IMR-90 (cell line): ENCODE measurements around the gene MAD2L2. TPM values are rescaled to one million over a fixed set of nuclear protein-coding genes. Genes with fewer than 3 reads are reported as not detected.

Experiments used
- ATAC-seq: fragments of 200-7000 bp; cut with Tn5 transposase; 2 replicates; pipeline ENCODE4 v1.9.1; 2020; ENCODE audit warnings: low read depth, mild to moderate bottlenecking, moderate library complexity
- BruUV-seq: library from RNA; stranded (reverse); fragments of 400-500 nt; replicated peaks from 2 replicates; lab custom pipeline; 2021; lab: Mats Ljungman, UMichigan
- CTCF ChIA-PET: fragments of 300-600 bp; formaldehyde crosslinking; extraction: SDS; loops from one replicate; lab custom pipeline; 2021; ENCODE audit warnings: antibody characterized with exemption; lab: Yijun Ruan, JAX
- POLR2A ChIA-PET: fragments of 300-600 bp; sonication (Branson Sonifier 250); formaldehyde crosslinking; loops from one replicate; lab custom pipeline; 2022; ENCODE audit warnings: antibody characterized with exemption; ENCODE audit not compliant: unreplicated experiment; lab: Charles Lee
- DNase-seq: peaks from one replicate; pipeline ENCODE4 v3.0.0; 2013
- H2AFZ ChIP-seq: replicated peaks from 2 replicates; pipeline ENCODE3; 2013; ENCODE audit warnings: low read length, mild to moderate bottlenecking; ENCODE audit not compliant: poor library complexity
- H2AK5ac ChIP-seq: 2 replicates; pipeline ENCODE4 v1.6.1; 2013; ENCODE audit warnings: low read depth, low read length, inconsistent platforms
- H2AK9ac ChIP-seq: replicated peaks from 2 replicates; pipeline ENCODE3; 2013; ENCODE audit warnings: mild to moderate bottlenecking, low read depth, low read length, moderate library complexity; ENCODE audit not compliant: poor library complexity
- H2BK120ac ChIP-seq: 2 replicates; pipeline ENCODE4 v1.6.1; 2013; ENCODE audit warnings: low read depth, low read length, inconsistent platforms
- H2BK15ac ChIP-seq: 3 replicates; pipeline ENCODE4 v1.6.1; 2013; ENCODE audit warnings: low read depth, low read length, inconsistent platforms
- H2BK20ac ChIP-seq: 2 replicates; pipeline ENCODE4 v1.6.1; 2013; ENCODE audit warnings: low read depth, mild to moderate bottlenecking, inconsistent platforms, low read length, moderate library complexity
- H2BK5ac ChIP-seq: 2 replicates; pipeline ENCODE4 v1.6.1; 2013; ENCODE audit warnings: mild to moderate bottlenecking, low read depth, low read length, inconsistent platforms; ENCODE audit not compliant: poor library complexity, severe bottlenecking
- H3K14ac ChIP-seq: replicated peaks from 2 replicates; pipeline ENCODE4 v1.6.1; 2013; ENCODE audit warnings: low read depth, low read length, inconsistent platforms
- H3K18ac ChIP-seq: 2 replicates; pipeline ENCODE4 v1.6.1; 2013; ENCODE audit warnings: low read depth, low read length, control low read depth
- H3K23ac ChIP-seq: 2 replicates; pipeline ENCODE4 v1.6.1; 2013; ENCODE audit warnings: low read depth, low read length, inconsistent platforms
- H3K27ac ChIP-seq: 2 replicates; pipeline ENCODE4 v1.5.1; 2013; ENCODE audit warnings: mild to moderate bottlenecking, control low read depth, low read length; ENCODE audit not compliant: insufficient read depth
- H3K27me3 ChIP-seq: 2 replicates; pipeline ENCODE4 v1.6.1; 2013; ENCODE audit warnings: low read length; ENCODE audit not compliant: control insufficient read depth, insufficient read depth
- H3K36me3 ChIP-seq: 2 replicates; pipeline ENCODE4 v1.6.1; 2013; ENCODE audit warnings: low read length, mixed read lengths; ENCODE audit not compliant: control insufficient read depth, insufficient read depth
- H3K4ac ChIP-seq: 2 replicates; pipeline ENCODE4 v1.6.1; 2013; ENCODE audit warnings: low read depth, low read length, inconsistent platforms
- H3K4me1 ChIP-seq: 2 replicates; pipeline ENCODE4 v1.6.1; 2013; ENCODE audit warnings: low read length, mixed read lengths; ENCODE audit not compliant: control insufficient read depth, insufficient read depth
- H3K4me2 ChIP-seq: 2 replicates; pipeline ENCODE4 v1.6.1; 2013; ENCODE audit warnings: low read depth, mild to moderate bottlenecking, control low read depth, low read length, moderate library complexity
- H3K4me3 ChIP-seq: 2 replicates; pipeline ENCODE4 v1.5.1; 2013; ENCODE audit warnings: low read depth, mild to moderate bottlenecking, control low read depth, low read length, moderate library complexity; ENCODE audit not compliant: insufficient read depth
- H3K56ac ChIP-seq: 2 replicates; pipeline ENCODE4 v1.6.1; 2013; ENCODE audit warnings: low read length, inconsistent platforms; ENCODE audit not compliant: insufficient read depth; ENCODE audit errors: extremely low read depth
- H3K79me1 ChIP-seq, 2 experiments: 2 replicates each; pipeline ENCODE4 v1.6.1; 2013; ENCODE audit warnings: low read length in 2 of 2, inconsistent platforms in 1 of 2, low read depth in 1 of 2
- H3K9ac ChIP-seq: 2 replicates; pipeline ENCODE4 v1.6.1; 2013; ENCODE audit warnings: low read depth, low read length, control low read depth
- H3K9me1 ChIP-seq: 2 replicates; pipeline ENCODE4 v1.6.1; 2013; ENCODE audit warnings: low read length, inconsistent platforms; ENCODE audit not compliant: insufficient read depth
- H3K9me3 ChIP-seq: 2 replicates; pipeline ENCODE4 v1.6.1; 2013; ENCODE audit warnings: low read length; ENCODE audit not compliant: control insufficient read depth, insufficient read depth
- H4K20me1 ChIP-seq: 2 replicates; pipeline ENCODE4 v1.6.1; 2013; ENCODE audit warnings: low read length, inconsistent platforms; ENCODE audit not compliant: insufficient read depth
- H4K5ac ChIP-seq: 2 replicates; pipeline ENCODE4 v1.6.1; 2013; ENCODE audit warnings: mild to moderate bottlenecking, low read depth, low read length, control low read depth
- H4K8ac ChIP-seq, 2 experiments: 2 replicates each; pipeline ENCODE4 v1.6.1; 2013; ENCODE audit warnings: low read depth in 2 of 2, low read length in 2 of 2, control low read depth in 1 of 2, inconsistent platforms in 1 of 2
- H4K91ac ChIP-seq: 2 replicates; pipeline ENCODE4 v1.6.1; 2013; ENCODE audit warnings: low read depth, low read length, inconsistent platforms; ENCODE audit not compliant: insufficient read depth
- BHLHE40 ChIP-seq: fragments of 150-350 bp; IDR thresholded peaks from 2 replicates; pipeline ENCODE4 v1.6.1; 2016; ENCODE audit warnings: mild to moderate bottlenecking, low read depth, low read length
- CEBPB ChIP-seq: IDR thresholded peaks from 2 replicates; pipeline ENCODE4 v1.6.1; 2012; ENCODE audit warnings: low read depth, low read length, improper control_type of control experiment
- CHD1 ChIP-seq: IDR thresholded peaks from 2 replicates; pipeline ENCODE4 v1.6.1; 2012; ENCODE audit warnings: low read depth, low read length, improper control_type of control experiment
- CTCF ChIP-seq: conservative IDR thresholded peaks from 2 replicates; pipeline ENCODE4 v1.5.1; 2012; ENCODE audit warnings: mild to moderate bottlenecking, low read depth, low read length, improper control_type of control experiment
- ELK1 ChIP-seq: fragments of 150-350 bp; IDR thresholded peaks from 2 replicates; pipeline ENCODE4 v1.6.1; 2016; ENCODE audit warnings: low read depth, mild to moderate bottlenecking, low read length, moderate library complexity, borderline replicate concordance
- FOS ChIP-seq: fragments of 150-350 bp; IDR thresholded peaks from 2 replicates; pipeline ENCODE4 v1.6.1; 2016; ENCODE audit warnings: low read depth, low read length
- MAFK ChIP-seq: IDR thresholded peaks from 2 replicates; pipeline ENCODE4 v1.6.1; 2012; ENCODE audit warnings: low read depth, low read length, improper control_type of control experiment
- MAZ ChIP-seq: IDR thresholded peaks from 2 replicates; pipeline ENCODE4 v1.6.1; 2012; ENCODE audit warnings: low read depth, mild to moderate bottlenecking, low read length, improper control_type of control experiment, moderate library complexity, borderline replicate concordance
- MXI1 ChIP-seq: IDR thresholded peaks from 2 replicates; pipeline ENCODE4 v1.6.1; 2012; ENCODE audit warnings: low read depth, mild to moderate bottlenecking, low read length, moderate library complexity, borderline replicate concordance
- NFE2L2 ChIP-seq: fragments of 150-350 bp; IDR thresholded peaks from 2 replicates; pipeline ENCODE4 v1.6.1; 2016; ENCODE audit warnings: low read depth, mild to moderate bottlenecking, low read length
- POLR2A ChIP-seq: IDR thresholded peaks from 2 replicates; pipeline ENCODE4 v1.6.1; 2012; ENCODE audit warnings: mild to moderate bottlenecking, low read depth, low read length
- RAD21 ChIP-seq: IDR thresholded peaks from 2 replicates; pipeline ENCODE4 v1.6.1; 2012; ENCODE audit warnings: low read length, improper control_type of control experiment
- RCOR1 ChIP-seq: IDR thresholded peaks from 2 replicates; pipeline ENCODE4 v1.6.1; 2012; ENCODE audit warnings: mild to moderate bottlenecking, low read length, improper control_type of control experiment; ENCODE audit not compliant: insufficient replicate concordance
- RFX5 ChIP-seq: IDR thresholded peaks from 2 replicates; pipeline ENCODE4 v1.8.0; 2012; ENCODE audit warnings: low read depth, mild to moderate bottlenecking, low read length, moderate library complexity
- SMC3 ChIP-seq: fragments of 150-350 bp; IDR thresholded peaks from 2 replicates; pipeline ENCODE4 v1.6.1; 2016; ENCODE audit warnings: low read depth, mild to moderate bottlenecking, antibody characterized with exemption, low read length, moderate library complexity
- USF2 ChIP-seq: fragments of 150-350 bp; IDR thresholded peaks from 2 replicates; pipeline ENCODE4 v1.6.1; 2017; ENCODE audit warnings: mild to moderate bottlenecking, antibody characterized with exemption, low read length, low read depth
- WGBS, 2 experiments: methylation state at CpG; one replicate each; pipeline versions ENCODE4 v1.1.5 to v1.1.7; 2013; ENCODE audit warnings: missing lambda C conversion rate in 2 of 2; ENCODE audit not compliant: insufficient read length in 1 of 2; ENCODE audit errors: extremely low coverage in 2 of 2; 5-methylcytosine and 5-hydroxymethylcytosine counted together
- dilution Hi-C: fragments of 300-500 bp; cut with HindIII; formaldehyde crosslinking; loops from one replicate; pipeline ENCODE4 v1.14.3; 2018; ENCODE audit warnings: low sequenced_read_pairs; ENCODE audit not compliant: unreplicated experiment
- in situ Hi-C: fragments of 300-500 bp; cut with MboI; formaldehyde crosslinking; loops from 3 replicates; pipeline ENCODE4 v1.14.3; 2019; ENCODE audit warnings: low sequenced_read_pairs, inconsistent platforms, mixed read lengths
- intact Hi-C: fragments of 100-400 bp; cut with micrococcal nuclease; formaldehyde crosslinking; loops from 2 replicates; pipeline ENCODE4 v1.10.0; 2022
- polyA plus RNA-seq, 3 experiments: library from polyadenylated mRNA; depleted of rRNA; stranded (reverse); fragments of >200 nt; gene quantifications; 2 replicates each; pipeline ENCODE4 v1.2.3, GENCODE V29; 2012; ENCODE audit warnings: low replicate concordance in 1 of 3
- total RNA-seq: library from RNA; depleted of rRNA; stranded (reverse); fragments of >200 nt; gene quantifications from 2 replicates; pipeline ENCODE4 v1.2.3, GENCODE V29; 2012

Gene MAD2L2
- total and polyA plus RNA-seq, 2 of the 4 experiments (the other 2 are of a cell fraction): 44.6 to 70.9 TPM

GRCh38 chr1:11649237-11649623, 31.7 kb downstream of the MAD2L2 start:
- Histone ChIP-seq H2BK120ac (no peak overlapping the region), H2BK5ac (no peak overlapping the region), H4K5ac (no peak overlapping the region), H3K18ac (no peak overlapping the region), H3K4me3 (no peak overlapping the region), H3K27me3 (peaks cover 24% of the 10 kb centered on the region), H3K23ac (no peak overlapping the region), H3K4me2 (no peak overlapping the region), H3K14ac (no peak overlapping the region), H3K36me3 (no peaks in the 10 kb centered on the region), H3K56ac (no peak overlapping the region), H2BK15ac (no peak overlapping the region), H3K27ac (no peak overlapping the region), H3K4me1 (no peaks in the 10 kb centered on the region; the same call in 1 of the 2 replicates), H3K4ac (no peak overlapping the region), H3K9ac (no peak overlapping the region), H2AFZ (no peak overlapping the region), H4K91ac (no peak overlapping the region), H2AK5ac (no peak overlapping the region), H4K20me1 (no peaks in the 10 kb centered on the region; the same call in 1 of the 2 replicates), H3K9me1 (no peaks in the 10 kb centered on the region), H3K9me3 (no peaks in the 10 kb centered on the region), H3K79me1 (no peaks in the 10 kb centered on the region), H4K8ac (no peak overlapping the region), H2AK9ac (no peak overlapping the region), H2BK20ac (no peak overlapping the region)
- WGBS, 2 experiments: no CpG with 5 or more reads among the region's 9 CpGs
- ATAC-seq (no peak), DNase-seq (no peak)
- BruUV-seq: no TSS peak
- in situ Hi-C loops (loop anchor here (10.0 kb wide), 1 partner anchor 614 kb away; no protein-coding TSS in a partner anchor), intact Hi-C loops (no loop called here), dilution Hi-C loops (no loop called here)
- TF ChIP-seq USF2 (no peak), FOS (no peak), SMC3 (no peak), MAZ (no peak), CHD1 (no peak), RAD21 (no peak), MXI1 (no peak), ELK1 (no peak), CTCF (no peak), NFE2L2 (no peak), CEBPB (no peak), RFX5 (no peak), MAFK (no peak), POLR2A (no peak), RCOR1 (no peak), BHLHE40 (no peak)
- CTCF ChIA-PET: interaction anchor here (0.7 kb wide), 1 partner anchor 123 kb away, joined by 4 read pairs; no protein-coding TSS in a partner anchor
- POLR2A ChIA-PET: no interaction called here
